SW480 (cell line): Measurements from ENCODE around the gene SYCP2L.
"Not testable (repeated sequence)": the region's sequence is repeated elsewhere in the genome, so short reads cannot be mapped to it uniquely, and the experiment has no call there.

Experiments used
- DNase-seq: peaks from one replicate; pipeline ENCODE4 v3.0.0-alpha.2; 2016; ENCODE audit warnings: low spot score

SYCP2L gene

DNA sequence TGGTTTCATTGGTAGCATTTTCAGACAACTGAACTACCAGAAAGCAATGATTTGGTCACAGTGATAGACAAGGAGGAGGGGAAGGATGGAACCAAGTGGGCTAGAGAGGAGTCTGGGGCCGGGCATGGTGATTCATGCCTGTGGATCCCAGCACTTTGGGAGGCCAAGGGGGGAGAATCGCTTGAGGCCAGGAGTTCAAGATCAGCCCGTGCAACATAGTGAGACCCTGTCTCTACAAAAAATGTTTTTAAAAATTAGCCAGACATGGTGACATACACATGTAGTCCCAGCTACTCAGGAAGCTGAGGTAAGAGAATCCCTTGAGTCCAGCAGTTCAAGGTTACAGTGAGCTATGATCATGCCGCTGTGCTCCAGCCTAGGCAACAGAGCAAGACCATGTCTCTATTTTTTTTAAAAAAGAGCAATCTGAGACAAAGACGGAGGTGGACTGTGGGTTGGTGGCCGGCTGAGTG lies 70.6 kb downstream of the SYCP2L start:
- no peak for DNase-seq

DNA sequence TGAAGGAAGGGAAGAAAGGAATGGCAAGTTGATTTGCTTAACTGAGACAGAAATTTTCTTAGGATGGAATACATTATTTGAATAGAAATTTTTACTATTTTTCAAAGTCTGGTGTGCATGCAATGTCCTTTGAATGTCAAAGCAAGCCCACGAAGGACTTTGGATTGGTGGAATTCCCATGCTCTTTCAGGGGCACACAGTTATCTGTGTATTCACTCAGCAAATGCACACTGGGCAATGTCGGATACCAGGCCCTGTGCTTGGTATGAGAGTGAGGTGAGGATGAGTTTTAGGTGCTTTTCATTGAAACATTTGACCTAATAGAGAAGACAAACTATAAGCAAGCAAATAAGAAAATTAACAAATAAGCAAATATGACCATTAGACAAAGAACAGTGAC lies 73.3 kb downstream of the SYCP2L start:
- no peak for DNase-seq

DNA sequence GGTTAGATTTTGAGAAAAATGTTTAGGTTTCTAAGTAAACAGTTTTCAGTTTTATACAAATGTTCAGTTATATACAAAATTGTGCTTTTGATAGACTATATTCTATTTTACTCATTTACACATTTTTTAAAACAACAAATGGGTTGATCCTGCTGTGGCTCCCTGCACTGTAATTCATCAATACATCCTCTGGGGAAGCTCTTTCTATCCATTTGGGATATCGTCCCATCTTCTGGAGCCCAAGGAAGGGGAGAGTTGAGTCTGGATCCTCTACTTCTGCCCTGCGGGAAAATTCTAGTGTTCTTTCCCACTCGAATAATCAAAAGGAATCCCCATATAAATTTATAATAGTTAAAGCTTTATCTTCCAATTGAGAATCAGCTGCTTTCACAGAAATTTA lies 75.0 kb downstream of the SYCP2L start:
- DNase-seq = no peak

DNA sequence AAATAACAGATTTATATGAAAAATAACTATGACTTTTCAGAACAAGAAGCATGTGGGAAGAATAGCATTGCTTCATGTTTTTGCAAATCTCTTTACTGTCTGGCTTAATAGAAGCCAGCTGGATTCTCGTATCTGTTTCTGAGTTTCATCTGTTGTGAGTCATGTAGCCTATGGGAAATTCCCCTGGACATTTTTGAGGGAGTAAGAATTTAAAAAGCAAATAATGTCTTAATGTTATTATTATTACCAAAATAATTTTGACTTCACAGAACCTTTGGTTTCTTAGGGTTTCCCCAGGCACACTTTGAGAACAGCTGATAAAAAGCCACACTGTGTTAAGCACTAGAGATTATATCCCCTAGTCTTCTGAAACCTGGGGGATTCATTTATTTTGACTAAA lies 75.8 kb downstream of the SYCP2L start:
- no peak for DNase-seq

DNA sequence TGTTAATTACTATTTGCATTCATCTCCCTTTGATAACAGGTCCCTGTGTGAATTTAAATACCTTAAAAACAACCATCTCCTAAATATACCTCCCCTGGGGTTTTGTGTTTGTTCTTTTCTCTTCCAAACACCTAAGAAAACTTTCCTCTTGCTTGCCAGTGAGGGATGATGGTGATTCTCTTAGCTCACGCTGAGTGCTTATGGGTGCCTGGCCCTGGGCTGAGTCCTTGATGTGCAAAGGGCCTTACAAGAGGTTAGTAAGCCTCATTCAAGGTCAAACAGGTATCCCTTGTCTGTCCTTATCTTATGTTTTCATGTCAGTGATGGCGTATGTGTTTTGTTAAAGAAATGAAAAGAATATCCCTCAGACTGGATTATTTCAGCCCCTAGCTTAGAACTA lies 76.3 kb downstream of the SYCP2L start:
- DNase-seq = no peak

DNA sequence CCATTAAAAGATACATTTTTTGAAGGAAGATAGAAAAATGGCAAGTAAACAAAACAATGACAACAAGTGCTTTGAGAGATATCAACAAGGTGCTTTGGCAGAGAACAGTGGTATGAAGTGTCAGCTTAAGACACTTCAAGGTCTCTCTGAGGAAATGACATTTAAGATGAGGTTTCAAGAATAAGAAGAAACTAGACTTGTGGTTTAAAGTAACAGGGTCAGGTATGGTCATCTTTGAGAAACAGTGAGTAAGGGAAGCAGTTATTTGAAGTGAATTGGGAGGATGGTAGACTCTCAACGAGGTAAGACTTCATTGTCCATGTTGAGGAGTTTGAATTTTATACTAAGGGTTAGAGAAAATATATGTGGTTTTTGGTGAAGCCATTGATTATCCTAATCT lies 77.8 kb downstream of the SYCP2L start:
- no peak for DNase-seq

DNA sequence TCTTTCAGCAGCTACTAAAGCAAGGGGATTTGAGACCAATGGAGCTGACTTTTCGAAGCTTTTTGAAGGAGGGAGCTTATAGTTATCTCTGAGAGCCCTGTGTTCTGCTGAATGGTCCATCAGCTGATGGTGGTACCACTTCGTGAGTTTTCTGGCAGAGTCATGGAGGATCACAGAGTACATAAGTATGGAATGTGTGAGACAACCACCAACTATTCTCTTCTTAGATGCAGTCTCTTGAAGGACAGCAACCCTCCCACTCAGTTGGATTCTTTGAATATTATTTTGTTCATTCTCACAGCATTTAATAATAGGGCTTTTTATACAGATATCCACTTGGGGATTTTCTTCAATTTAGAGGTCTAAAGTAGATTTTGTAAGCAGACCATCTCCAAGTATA lies 81.9 kb downstream of the SYCP2L start:
- DNase-seq = no peak

DNA sequence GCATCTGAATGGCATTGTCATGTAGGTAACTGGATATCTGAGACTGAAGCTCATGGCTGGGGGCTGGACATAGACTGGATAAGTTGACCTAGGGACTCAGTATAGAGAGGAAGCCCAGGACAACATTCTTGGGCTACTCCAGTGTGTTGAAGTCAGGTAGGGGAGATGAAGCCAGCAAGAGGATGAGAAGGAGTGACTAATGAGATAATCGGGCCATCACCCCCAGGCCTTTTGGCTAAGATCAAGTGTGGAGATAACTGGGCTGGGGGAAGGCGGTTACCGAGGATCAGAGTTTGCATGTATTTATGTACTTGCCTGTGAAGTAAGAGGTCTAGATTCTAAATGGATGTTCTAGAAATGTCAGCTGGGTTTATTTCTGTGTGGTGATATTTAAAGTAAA lies 83.9 kb downstream of the SYCP2L start:
- no peak for DNase-seq

DNA sequence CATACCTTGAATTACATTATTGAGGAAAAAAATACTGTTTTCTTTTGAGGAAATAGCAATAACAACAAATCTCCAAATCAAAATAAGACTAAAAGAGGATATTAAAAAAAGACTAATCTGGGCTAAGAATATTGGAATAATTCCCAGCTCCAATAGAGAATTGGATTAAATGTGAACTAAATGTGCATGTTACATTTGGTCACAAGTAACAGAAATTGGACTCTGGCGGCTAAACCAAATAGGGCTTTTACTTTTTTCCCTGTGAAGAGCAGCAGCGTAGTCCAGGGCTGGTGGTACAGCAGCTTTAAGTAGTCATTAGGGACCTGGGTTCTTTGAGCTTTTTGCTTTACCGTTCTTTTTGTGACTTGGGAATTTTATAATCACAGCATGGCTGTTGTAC lies 85.3 kb downstream of the SYCP2L start:
- no peak for DNase-seq

DNA sequence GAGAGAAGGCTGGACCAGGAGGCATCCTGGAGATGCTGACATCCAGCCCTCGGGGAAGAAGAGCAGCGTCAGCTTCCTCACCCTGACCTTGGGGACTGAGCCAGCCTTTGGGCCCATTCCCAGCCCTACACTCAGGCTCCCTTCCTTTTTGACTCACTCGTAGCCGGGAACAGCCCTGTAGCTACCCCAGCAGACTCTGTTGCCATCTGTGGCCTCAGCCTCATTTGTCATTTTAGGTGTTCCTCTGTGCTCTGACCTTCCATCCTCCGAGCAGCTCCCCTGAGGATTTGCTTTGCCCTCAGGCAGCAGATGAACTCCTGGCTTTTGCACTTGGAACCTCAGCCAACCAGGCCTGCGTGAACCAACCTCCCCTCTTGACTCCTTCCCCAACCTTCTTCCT lies 89.7 kb downstream of the SYCP2L start:
- no peak for DNase-seq

DNA sequence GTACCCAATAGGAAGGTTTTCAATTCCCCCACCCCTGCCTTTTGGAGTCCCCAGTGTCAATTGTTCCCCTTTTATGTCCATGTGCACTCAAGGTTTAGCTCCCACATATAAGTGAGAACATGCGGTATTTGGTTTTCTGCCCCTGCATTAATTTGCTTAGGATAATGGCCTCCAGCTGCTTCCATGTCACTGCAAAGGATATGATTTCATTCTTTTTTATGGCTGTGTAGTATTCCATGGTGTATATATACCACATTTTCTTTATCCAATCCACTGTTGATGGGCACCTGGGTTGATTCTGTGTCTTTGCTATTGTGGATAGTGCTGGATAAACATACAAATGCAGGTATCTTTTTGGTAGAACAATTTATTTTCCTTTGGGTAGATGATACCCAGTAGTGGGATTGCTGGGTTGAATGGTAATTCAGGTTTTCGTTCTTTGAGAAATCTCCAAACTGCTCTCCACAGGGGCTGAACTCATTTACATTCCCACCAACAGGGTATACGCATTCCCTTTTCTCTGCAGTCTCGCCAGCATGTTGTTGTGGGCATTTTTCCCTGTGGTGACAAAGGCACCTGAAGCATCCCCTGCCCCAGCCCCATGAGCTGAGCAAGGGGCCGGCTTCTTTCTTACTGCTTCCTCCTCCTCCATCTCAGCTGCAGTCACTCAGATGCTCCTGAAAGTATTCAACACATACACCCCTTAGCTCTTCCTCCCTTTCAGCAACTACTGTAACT lies 90.5 kb downstream of the SYCP2L start:
- no peak for DNase-seq

DNA sequence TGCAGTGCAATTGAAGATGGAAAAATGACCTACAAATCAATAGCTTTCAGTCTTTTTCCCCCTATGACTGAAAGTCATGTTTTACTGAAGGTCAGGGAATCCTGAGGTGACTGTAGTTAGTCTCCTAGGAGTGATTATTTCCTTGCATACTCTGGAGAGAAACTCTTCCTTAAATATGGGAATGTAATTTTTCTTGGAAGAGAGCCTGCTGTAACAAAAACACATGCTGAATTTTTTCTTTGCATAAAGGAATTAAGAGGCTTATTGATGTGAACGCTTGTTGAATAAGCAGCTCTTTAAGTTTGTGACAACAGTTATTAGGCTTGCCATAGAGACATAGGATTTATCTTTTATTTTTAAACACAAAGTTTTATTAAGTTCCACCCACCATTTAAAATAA lies 92.8 kb downstream of the SYCP2L start:
- no peak for DNase-seq

DNA sequence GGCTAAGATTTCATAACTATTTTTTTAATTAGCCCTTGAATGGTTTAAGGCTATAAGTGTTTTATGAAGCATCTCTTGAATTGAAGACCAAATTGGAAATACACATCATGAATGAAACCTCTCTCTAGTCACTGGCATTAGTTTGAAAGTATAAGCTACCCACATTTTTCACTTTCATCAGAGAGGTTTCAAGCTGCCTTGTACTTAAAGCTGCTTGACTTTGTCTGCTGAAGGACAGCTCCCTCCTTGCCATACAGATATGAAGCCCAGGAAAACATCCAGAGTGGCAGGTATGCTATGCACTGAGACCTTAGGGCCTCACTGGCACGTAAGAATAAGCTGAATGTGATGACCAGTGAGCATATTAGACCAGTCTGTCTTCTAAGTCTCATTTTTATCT lies 94.6 kb downstream of the SYCP2L start:
- DNase-seq = no peak

DNA sequence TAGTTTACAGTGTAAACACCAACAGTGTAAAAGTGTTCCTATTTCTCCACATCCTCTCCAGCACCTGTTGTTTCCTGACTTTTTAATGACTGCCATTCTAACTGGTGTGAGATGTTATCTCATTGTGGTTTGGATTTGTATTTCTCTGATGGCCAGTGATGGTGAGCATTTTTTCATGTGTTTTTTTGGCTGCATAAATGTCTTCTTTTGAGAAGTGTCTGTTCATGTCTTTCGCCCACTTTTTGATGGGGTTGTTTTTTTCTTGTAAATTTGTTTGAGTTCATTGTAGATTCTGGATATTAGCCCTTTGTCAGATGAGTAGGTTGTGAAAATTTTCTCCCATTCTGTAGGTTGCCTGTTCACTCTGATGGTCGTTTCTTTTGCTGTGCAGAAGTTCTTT lies 98.1 kb downstream of the SYCP2L start:
- DNase-seq = not testable (repeated sequence)

DNA sequence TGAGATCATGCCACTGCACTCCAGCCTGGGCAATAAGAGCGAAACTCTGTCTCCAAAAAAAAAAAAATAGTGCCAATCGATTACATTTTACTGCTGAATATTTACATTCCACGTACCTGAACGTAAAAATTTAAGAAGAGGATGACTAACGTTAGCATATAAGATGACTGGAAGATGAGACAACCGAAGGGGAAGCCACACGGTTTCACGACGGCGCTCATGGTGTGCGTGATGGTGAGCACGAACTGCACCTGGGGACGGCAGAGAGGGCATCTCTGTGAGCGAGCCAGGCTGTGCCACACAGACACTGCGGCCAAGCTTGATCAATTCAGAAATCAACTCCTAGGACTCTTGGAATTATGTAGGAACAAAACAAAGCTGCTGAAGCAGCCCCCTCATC lies 102.7 kb downstream of the SYCP2L start:
- DNase-seq = no peak

DNA sequence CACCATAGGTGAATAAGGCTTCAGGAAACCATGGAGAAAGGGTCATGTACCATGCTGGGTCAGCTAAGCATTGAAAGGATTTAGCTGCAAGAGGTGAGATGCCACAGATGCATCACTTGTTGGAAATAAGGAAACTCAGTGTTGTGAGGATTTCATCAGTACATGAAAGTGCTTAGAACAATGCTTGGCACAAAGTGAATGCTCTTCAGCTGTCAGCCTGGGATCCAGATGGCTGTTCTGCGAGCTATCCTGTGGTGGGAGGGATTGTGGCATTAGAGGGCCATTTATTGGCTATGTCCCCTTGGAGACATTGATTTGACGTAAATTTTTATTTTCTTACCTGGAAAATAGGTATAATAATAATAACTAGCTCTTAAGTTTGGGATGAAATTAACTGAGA lies 104.3 kb downstream of the SYCP2L start:
- no peak for DNase-seq

DNA sequence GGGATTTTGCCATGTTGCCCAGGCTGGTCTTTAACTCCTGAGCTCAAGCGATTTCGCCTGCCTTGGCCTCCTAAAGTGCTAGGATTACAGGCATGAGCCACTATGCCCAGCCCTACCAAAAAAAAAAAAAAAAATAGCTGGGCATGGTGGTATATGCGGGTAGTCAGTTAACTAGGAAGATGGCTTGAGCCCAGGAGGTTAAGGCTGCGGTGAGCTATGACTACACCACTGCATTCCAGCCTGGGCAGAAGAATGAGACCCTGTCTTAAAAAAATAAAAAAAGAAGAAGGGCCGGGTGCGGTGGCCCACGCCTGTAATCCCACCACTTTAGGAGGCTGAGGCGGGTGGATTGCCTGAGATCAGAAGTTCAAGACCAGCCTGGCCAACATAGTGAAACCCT lies 107.0 kb downstream of the SYCP2L start:
- DNase-seq = no peak

DNA sequence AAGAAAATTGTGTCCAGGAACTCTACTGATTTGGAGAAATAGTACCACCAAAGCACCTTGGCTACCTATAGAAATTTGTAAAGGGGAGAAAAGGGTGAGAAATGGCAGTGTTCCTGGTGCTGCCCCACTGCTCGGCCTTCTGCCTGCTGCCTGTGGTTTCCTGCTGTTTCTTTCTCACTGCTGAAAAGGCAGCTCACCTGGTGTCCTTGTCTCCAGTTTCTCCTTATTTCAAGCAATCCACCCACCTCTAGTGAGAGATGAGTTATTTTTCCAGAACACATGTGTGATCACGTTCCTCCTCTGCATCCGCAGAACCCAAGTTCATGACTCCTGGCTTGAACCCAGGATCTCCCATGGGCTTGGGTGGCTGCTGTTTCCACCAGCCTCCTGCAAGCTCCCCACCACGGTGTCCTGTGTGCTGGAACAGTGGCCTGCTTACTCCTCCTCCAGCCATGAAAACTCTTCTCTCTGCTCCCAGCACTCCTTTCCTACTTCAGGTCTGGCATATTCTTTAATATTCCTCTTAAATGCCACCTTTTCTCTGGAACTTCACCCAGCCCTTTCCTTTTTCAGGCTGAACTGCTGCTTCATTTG lies 108.4 kb downstream of the SYCP2L start:
- DNase-seq = no peak

DNA sequence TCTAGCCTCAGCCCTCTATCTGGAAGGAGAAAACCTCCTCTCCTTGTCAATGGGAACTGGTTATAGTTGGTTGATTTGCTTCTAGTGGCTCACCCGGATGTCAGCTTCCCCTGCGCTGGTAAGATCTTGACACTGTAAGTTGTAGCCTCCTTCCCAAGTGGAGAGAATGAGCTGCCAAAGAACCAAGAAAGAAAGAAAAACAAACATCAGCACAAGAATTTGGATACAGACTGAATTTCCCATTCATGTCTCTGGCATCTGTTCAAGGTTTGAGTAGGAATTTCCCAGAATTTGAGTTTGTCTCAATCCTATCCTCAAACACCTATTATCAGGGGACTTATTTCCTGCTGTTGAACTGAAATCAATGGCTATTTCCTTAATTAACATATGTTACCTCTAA lies 113.1 kb downstream of the SYCP2L start:
- DNase-seq = no peak

DNA sequence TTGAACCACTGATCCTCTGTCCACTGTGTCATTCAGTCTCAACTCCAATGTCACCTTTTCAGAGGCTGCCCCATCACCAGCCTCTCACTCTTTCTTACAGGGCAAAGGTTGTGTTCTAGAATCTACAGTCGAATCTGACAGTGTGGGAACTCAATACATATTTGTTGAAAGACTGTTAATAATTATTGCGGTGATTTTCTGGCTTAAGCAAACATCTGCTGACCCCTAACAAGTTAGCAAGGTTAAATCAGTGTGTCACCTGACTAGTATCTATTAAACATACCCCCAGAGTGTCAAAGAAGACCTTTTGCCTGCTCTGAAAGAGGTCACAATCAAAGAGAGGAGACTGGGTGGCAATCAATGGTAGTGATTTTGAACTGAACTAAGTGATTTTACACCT lies 115.3 kb downstream of the SYCP2L start:
- DNase-seq = no peak

DNA sequence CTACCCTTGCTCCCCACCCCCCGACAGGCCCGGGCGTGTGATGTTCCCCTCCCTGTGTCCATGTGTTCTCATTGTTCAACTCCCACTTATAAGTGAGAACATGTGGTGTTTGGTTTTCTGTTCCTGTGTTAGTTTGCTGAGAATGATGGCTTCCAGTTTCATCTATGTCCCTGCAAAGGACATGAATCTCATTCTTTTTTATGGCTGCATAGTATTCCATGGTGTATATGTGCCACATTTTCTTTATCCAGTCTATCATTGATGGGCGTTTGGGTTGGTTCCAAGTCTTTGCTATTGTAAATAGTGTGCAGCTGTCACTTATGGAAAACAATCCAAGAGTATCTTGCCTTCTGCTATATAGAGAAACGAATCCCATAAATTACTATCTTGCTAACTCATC lies 116.4 kb downstream of the SYCP2L start:
- DNase-seq = not testable (repeated sequence)

DNA sequence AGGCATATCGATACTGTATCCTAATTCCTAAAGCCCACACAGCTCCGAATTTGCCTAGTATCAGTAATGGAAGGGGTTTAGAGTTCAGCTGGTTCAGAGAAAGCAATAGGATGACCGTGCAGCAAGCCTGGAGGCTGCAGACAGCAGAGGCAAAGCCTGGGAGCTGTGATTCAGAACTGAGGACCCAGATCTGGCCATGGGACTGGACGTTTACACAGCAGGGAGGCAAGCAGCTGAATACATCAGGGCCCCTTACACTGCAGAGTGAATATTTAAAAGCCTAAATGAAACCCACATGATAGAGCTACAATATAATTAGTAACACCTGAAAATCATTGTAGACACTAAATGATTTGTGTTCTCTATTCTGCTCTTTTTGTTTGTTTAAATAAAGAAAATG lies 119.2 kb downstream of the SYCP2L start:
- no peak for DNase-seq

DNA sequence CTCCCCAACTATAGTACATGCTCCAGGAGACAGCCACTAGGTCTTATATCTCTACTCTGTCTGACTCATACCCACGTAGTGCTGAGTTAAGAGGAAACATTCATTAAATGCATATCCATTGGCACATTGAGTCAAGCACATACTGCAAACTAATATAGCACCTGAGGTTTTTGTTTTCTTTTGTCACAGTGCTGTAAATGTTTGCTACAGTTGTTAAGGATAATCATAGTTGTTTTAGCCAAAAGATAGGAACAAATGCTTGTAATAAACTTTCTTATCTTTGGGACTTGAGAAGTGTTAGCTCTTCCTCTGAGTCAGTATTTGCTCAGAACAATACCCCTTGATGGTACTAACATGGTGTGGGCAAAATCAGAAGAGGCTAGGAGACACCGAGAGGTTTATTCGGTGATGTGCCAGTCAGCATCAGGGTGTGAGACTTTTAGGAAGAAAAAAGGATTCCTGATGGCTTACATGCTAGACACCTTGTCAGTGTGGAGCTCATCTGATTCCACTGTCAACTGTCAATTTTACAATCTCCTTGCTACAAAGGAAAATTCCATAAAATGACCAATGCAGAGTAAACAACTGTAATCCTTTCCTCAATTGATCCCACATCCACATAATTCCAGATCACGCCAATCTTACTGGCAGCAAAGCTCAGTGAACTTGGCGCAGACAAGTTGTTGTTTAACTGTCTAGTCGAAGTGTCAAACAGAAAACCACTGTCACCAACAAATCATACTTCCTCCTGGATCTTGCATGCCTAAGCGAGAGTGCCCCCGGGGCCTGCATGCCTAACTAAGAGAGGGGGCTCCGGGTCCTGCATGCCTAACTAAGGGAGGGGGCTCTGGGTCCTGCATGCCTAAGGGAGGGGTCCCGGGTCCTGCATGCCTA lies 121.1 kb downstream of the SYCP2L start:
- no peak for DNase-seq
